HCT116 (cell line): ENCODE data around the gene HIGD2B. TPM values are rescaled to one million over a fixed set of nuclear protein-coding genes. Genes with fewer than 3 reads are reported as not detected.
A peak's percentile ranks its signal among the peaks of the same experiment; 100 is the strongest.

Experiments
- ATAC-seq: fragments of 200-7000 bp; cut with Tn5 transposase; 2 replicates; pipeline ENCODE4 v1.9.1; 2020; ENCODE audit warnings: mild to moderate bottlenecking, moderate library complexity
- BruUV-seq: library from RNA; stranded (reverse); fragments of 400-500 nt; replicated peaks from 2 replicates; lab custom pipeline; 2021; lab: Mats Ljungman, UMichigan
- CTCF ChIA-PET: fragments of 300-600 bp; sonication (Branson Sonifier 250); formaldehyde crosslinking; loops from one replicate; lab custom pipeline; 2021; ENCODE audit warnings: antibody characterized with exemption; lab: Charles Lee
- POLR2A ChIA-PET: fragments of 300-600, 350-600 bp; sonication (Branson Sonifier 250); formaldehyde crosslinking; loops from one replicate; lab custom pipeline; 2021; ENCODE audit warnings: antibody characterized with exemption; lab: Charles Lee
- RAD21 ChIA-PET, 2 experiments: fragments of 300-600 bp; sonication (Branson Sonifier 250); formaldehyde crosslinking; loops; one replicate each; lab custom pipeline; 2023; ENCODE audit warnings: low total read pairs in 2 of 2; ENCODE audit not compliant: uncharacterized antibody in 2 of 2, unreplicated experiment in 2 of 2, low non-redundant PET in 1 of 2; lab: Charles Lee
- DNase-seq: peaks from one replicate; pipeline ENCODE4 v3.0.0-alpha.2; 2010; ENCODE audit warnings: low read depth, low spot score
- H2AFZ ChIP-seq: fragments of 200-600 bp; shearing (Covaris generic), sonication (generic); 2 replicates; pipeline ENCODE4 v1.6.1; 2017; ENCODE audit warnings: low read depth, mixed run types, mixed read lengths, antibody characterized with exemption, low read length; ENCODE audit not compliant: poor library complexity, severe bottlenecking
- H3K27ac ChIP-seq: 2 replicates; pipeline ENCODE4 v1.5.1; 2012; ENCODE audit warnings: low read depth, low read length
- H3K27me3 ChIP-seq: fragments of 200-600 bp; sonication (generic); 2 replicates; pipeline ENCODE4 v1.6.1; 2016; ENCODE audit warnings: mixed run types, low read length, mixed read lengths; ENCODE audit not compliant: insufficient read depth
- H3K36me3 ChIP-seq, 2 experiments: fragments of 200-500 bp in 1 of 2; fragments of 200-600 bp in 1 of 2; sonication (Bioruptor generic) in 1 of 2; sonication (generic) in 1 of 2; 2 replicates each; pipeline versions ENCODE4 v1.5.1 to v1.6.1; 2014 to 2016; ENCODE audit warnings: low read length in 2 of 2, inconsistent platforms in 1 of 2, mixed read lengths in 1 of 2, mixed run types in 1 of 2; ENCODE audit not compliant: insufficient read depth in 2 of 2, control insufficient read depth in 1 of 2
- H3K4me1 ChIP-seq, 2 experiments: fragments of 200-600 bp in 1 of 2; sonication (generic) in 1 of 2; 2 replicates each; pipeline versions ENCODE4 v1.5.1 to v1.6.1; 2012 to 2017; ENCODE audit warnings: low read length in 2 of 2, inconsistent platforms in 1 of 2, mild to moderate bottlenecking in 1 of 2, mixed read lengths in 1 of 2, mixed run types in 1 of 2, moderate library complexity in 1 of 2; ENCODE audit not compliant: insufficient read depth in 2 of 2, control insufficient read depth in 1 of 2
- H3K4me2 ChIP-seq: fragments of 200-600 bp; sonication (generic); 2 replicates; pipeline ENCODE4 v1.6.1; 2017; ENCODE audit warnings: mixed run types, low read length, mixed read lengths
- H3K4me3 ChIP-seq, 2 experiments: fragments of 200-600 bp in 1 of 2; sonication (generic) in 1 of 2; replicated peaks in 1 of 2; 2 replicates each; pipeline ENCODE4 v1.5.1; 2011 to 2016; ENCODE audit warnings: low read length in 2 of 2, control low read depth in 1 of 2, low read depth in 1 of 2, mild to moderate bottlenecking in 1 of 2, mixed read lengths in 1 of 2, mixed run types in 1 of 2
- H3K79me2 ChIP-seq: fragments of 200-600 bp; sonication (generic); 2 replicates; pipeline ENCODE4 v1.6.1; 2017; ENCODE audit warnings: mild to moderate bottlenecking, mixed run types, low read length, moderate library complexity, mixed read lengths; ENCODE audit not compliant: insufficient read depth
- H3K9ac ChIP-seq: fragments of 200-600 bp; sonication (generic); 2 replicates; pipeline ENCODE4 v1.6.1; 2016; ENCODE audit warnings: low read length, mixed read lengths
- H3K9me2 ChIP-seq: fragments of 200-600 bp; sonication (generic), shearing (Covaris generic); 2 replicates; pipeline ENCODE4 v1.6.1; 2017; ENCODE audit warnings: mixed run types, mild to moderate bottlenecking, moderate library complexity; ENCODE audit not compliant: insufficient read depth
- H3K9me3 ChIP-seq, 2 experiments: fragments of 200-500 bp in 1 of 2; fragments of 200-600 bp in 1 of 2; sonication (Bioruptor generic) in 1 of 2; sonication (generic) in 1 of 2; 2 replicates each; pipeline ENCODE4 v1.6.1; 2014 to 2017; ENCODE audit warnings: low read length in 2 of 2, mixed read lengths in 2 of 2, inconsistent platforms in 1 of 2, low read depth in 1 of 2, mild to moderate bottlenecking in 1 of 2, mixed run types in 1 of 2, moderate library complexity in 1 of 2; ENCODE audit not compliant: control insufficient read depth in 1 of 2, insufficient read depth in 1 of 2
- H4K20me1 ChIP-seq: fragments of 200-600 bp; sonication (generic), shearing (Covaris generic); 2 replicates; pipeline ENCODE4 v1.6.1; 2017; ENCODE audit warnings: mixed run types, mild to moderate bottlenecking, moderate library complexity; ENCODE audit not compliant: insufficient read depth
- CTCF ChIP-seq, 3 experiments: fragments of 200-600 bp in 1 of 3; sonication (generic) in 1 of 3; IDR thresholded peaks in 2 of 3; conservative IDR thresholded peaks in 1 of 3; 2 replicates each; pipeline ENCODE4 v1.5.1; 2012 to 2017; ENCODE audit warnings: low read depth in 2 of 3, low read length in 2 of 3, antibody characterized with exemption in 1 of 3, borderline replicate concordance in 1 of 3, control low read depth in 1 of 3, mild to moderate bottlenecking in 1 of 3, mixed read lengths in 1 of 3, mixed run types in 1 of 3, moderate library complexity in 1 of 3; ENCODE audit not compliant: insufficient read depth in 1 of 3
- EZH2 ChIP-seq: fragments of 200-600 bp; sonication (generic); IDR thresholded peaks from 2 replicates; pipeline ENCODE4 v1.6.1; 2017; ENCODE audit warnings: antibody characterized with exemption, mixed run types
- TCF7L2 ChIP-seq: IDR thresholded peaks from 2 replicates; pipeline ENCODE4 v1.7.0; 2011; ENCODE audit warnings: borderline replicate concordance, inconsistent platforms; ENCODE audit not compliant: insufficient read depth, insufficient read length; ENCODE audit errors: extremely low read depth
- intact Hi-C: fragments of 100-400 bp; cut with micrococcal nuclease; formaldehyde crosslinking; loops from 2 replicates; pipeline ENCODE4 v1.10.0; 2022
- total RNA-seq: library from RNA; stranded (reverse); gene quantifications from one replicate; pipeline ENCODE4 v1.2.1, GENCODE V29; 2021; ENCODE audit not compliant: unreplicated experiment

HIGD2B gene
- total RNA-seq, 1 experiment from 2014 or later, result 0.27 TPM

- Histone ChIP-seq H3K4me3 (no peak overlapping the region), H3K4me1 (no peaks in the 10 kb centered on the region), H2AFZ (no peak overlapping the region), H3K9ac (no peak overlapping the region), H3K36me3 (peaks cover 0 to 4% of the 10 kb centered on the region in 2 experiments; a peak in 1 of 4 replicates), H3K27ac (no peak overlapping the region), H3K9me2 (no peaks in the 10 kb centered on the region), H3K4me2 (no peak overlapping the region), H3K9me3 (no peaks in the 10 kb centered on the region), H4K20me1 (no peaks in the 10 kb centered on the region), H3K79me2 (no peaks in the 10 kb centered on the region), H3K27me3 (no peaks in the 10 kb centered on the region)
- ChIA-PET POLR2A (no interaction called here), CTCF (no interaction called here), RAD21 (no interaction called here)
- intact Hi-C loops, result no loop called here
- ATAC-seq (peak; percentile 83), DNase-seq (no peak)
- BruUV-seq, result no TSS peak
- TF ChIP-seq CTCF (IDR thresholded peaks at IDR 0.05 in 2 of 3, conservative IDR thresholded peaks at IDR 0.05 in 1 of 3; ENCODE audit: borderline replicate concordance in 1 of 3, insufficient read depth in 1 of 3, low read depth in 2 of 3, low read length in 2 of 3) (peak in 2 of 3 experiments; percentile 9 to 16; a peak in 1 of 6 replicates), TCF7L2 (no peak)
These were observed 46.5 kb upstream of the HIGD2B start for GRCh38 chr15:72732516-72732915.

- POLR2A ChIA-PET, result interaction anchor here (0.6 kb wide), 1 partner anchor 44 kb away, joined by 4 read pairs; no protein-coding TSS in a partner anchor
These were observed 46.1 kb upstream of the HIGD2B start for GRCh38 chr15:72732086-72732485.

More at GRCh38 chr15:72732086-72732485, 46.1 kb upstream of the HIGD2B start:
- H3K79me2 ChIP-seq, result no peaks in the 10 kb centered on the region
- TF ChIP-seq EZH2, result no peak
- CTCF ChIA-PET, result interaction anchor here (1.3 kb wide), 1 partner anchor 10 kb away, joined by 12 read pairs; no protein-coding TSS in a partner anchor
- no peak for DNase-seq
- H3K27me3 ChIP-seq, result no peaks in the 10 kb centered on the region
- H4K20me1 ChIP-seq, result no peaks in the 10 kb centered on the region
- no peak overlapping the region for H3K4me3 ChIP-seq
- no peaks in the 10 kb centered on the region for H3K9me3 ChIP-seq
- H2AFZ ChIP-seq, result no peak overlapping the region
- RAD21 ChIA-PET, result no interaction called here
- no peak overlapping the region for H3K4me2 ChIP-seq
- H3K27ac ChIP-seq, result no peak overlapping the region
- no peak overlapping the region for H3K9ac ChIP-seq
- H3K4me1 ChIP-seq, result no peaks in the 10 kb centered on the region
- intact Hi-C loops, result no loop called here
- no TSS peak for BruUV-seq
- H3K9me2 ChIP-seq, result no peaks in the 10 kb centered on the region
- peaks cover 0 to 4% of the 10 kb centered on the region in 2 experiments; a peak in 1 of 4 replicates for H3K36me3 ChIP-seq
- no peak for ATAC-seq
